HG03066 (cell line): ENCODE data around the gene SLC4A1AP.
"Not testable (repeated sequence)": the region's sequence is repeated elsewhere in the genome, so short reads cannot be mapped to it uniquely, and the experiment has no call there.

Source experiments
- ATAC-seq: cut with Tn5 transposase; IDR thresholded peaks from one replicate; pipeline ENCODE4 v1.9.1; 2021; ENCODE audit warnings: low read depth; ENCODE audit not compliant: unreplicated experiment

Gene SLC4A1AP

DNA sequence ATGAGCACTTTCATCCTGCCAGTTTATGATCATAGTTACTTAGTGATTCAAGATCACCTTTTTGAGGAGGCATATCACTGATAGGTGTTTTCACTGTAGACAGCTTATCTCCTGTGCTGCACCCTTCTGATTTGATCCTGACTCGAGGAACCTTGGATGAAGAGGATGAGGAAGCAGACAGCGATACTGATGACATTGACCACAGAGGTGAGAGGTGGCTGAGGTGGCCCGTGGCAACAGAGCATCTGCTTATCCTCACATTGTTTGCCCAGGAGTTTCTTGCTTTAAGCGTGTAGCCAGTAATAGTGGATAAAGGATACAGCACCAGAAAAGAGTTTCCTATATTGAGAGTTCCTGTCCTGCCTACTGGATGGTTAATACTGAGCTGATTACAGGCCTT lies 16.0 kb upstream of the SLC4A1AP start:
- no peak for ATAC-seq

DNA sequence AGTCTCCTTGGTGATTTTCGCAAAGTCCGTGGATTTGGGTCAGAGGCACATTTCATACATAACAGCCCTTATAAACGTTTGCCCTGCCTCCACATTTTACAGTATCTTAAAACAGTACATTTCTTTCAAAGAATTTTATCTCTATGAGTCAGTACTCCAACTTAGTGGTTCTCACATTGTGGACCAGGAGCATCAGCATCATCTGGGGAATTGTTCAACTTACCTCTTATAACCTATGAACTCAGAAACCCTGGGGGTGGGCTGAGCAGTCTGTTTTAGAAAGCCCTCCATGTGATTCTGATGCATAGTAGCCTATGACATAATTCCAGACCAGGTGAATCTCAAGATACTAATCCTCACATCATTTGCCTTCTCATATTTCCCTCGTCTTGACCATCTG lies 12.6 kb upstream of the SLC4A1AP start:
- no peak for ATAC-seq

DNA sequence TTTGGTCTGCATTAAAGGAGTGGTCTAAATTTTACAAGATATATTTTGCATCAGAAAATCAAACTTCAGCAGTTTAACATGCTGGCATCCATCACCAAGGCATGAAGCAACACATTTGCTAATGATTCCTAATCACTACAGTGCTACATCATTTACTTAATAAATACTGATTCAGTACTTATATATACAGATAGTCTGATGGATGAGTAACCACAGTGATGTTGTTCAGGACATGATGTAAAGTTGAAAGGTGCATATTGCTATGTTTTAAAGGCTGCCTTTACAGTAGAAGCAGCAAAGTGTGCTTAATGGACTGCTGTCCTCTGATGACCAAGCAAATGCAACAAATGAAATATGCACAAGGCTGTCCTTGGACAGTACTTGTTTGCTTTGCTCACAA lies 11.3 kb upstream of the SLC4A1AP start:
- no peak for ATAC-seq

DNA sequence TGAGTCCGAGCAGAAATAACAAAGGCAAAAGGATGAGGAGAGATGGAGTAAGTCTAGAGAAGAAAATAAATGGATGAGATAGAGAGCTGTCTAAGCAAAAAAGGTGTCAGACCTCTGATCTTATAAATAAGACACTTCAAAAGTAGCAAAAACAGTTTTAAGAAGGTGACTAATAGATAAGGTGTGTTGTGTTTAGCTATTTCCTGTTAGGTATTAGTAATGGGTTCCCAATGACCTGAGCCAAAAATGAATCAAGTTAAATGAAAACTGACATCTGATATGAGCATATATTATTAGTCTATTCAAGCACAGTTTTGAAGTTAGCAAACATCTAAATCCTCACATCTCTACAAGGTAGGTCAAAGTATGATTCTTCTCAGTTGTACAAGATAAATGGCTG lies 10.9 kb upstream of the SLC4A1AP start:
- ATAC-seq = no peak

DNA sequence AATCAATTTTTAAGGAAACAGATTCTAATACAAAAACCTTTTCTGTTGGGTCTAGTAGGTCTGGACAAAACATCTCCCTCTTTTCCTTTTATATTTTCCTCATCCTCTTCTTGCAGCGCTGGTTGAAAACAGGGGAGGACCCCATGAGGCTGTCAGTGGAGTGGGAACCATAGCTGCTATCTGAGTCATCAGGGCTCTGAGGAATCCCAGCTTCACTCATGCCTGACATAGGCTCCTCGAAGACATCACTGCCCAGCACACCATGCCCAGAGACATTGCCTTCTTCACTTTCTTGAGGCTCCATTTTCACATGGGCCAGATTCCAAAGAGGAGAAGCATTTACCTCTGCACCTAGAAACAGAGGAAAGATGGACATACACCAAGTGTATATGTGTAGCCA lies 10.3 kb upstream of the SLC4A1AP start:
- ATAC-seq = no peak

DNA sequence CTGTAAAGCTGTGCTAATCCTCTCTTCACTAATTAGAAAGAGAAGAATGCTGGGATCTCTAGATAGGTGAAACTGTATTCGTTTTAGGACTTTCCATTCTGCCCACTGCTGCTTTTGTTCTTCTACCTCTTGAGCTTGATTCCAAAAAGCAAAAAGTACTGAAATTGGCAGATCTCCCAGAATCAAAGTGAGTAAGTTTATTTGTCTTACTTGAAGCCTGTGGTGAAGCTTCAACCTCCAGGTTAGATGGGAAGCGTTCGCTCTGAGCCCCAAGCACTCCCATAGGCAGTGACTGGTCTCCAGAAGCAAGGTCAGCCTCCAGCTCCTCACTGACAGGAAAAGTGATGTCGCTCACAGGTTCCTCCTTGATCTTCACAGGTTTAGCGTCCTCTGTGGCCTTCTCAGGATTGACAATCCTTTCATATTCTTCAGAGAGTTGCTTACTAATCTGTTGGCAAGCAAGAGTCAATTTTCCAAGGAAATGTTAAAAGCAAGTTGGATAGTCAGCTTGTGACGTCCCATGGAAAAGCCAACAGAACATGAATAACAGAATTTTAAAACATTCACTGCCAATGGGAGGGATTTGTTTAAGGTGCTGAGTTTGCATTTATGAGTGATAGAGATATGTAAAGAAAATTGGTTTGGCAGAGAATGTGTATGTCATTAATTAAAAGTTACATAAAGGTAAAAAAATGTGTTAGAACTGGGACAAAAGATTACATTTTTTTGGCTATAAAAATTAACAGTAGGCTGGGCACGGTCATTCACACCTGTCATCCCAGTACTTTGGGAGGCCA lies 8.3 kb upstream of the SLC4A1AP start:
- ATAC-seq = no peak

DNA sequence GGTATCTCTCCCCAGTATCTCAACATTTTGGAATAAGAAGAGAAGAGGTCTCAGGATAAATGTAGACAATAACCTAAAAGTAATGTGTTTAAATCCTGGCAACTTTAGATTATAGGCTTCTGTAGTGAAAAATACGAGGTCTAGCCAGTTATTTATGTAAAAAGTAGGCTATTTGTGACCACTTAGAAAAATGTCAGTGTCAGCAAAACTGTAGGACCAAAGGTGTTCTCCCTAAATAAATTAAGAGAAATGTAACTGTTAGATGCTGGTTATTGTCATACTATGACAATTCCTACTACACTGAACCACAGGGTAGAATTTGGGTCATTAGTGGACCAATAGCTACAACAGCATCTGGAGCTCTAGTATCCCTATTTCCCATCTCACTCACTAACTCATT lies 2.3 kb upstream of the SLC4A1AP start:
- no peak for ATAC-seq

DNA sequence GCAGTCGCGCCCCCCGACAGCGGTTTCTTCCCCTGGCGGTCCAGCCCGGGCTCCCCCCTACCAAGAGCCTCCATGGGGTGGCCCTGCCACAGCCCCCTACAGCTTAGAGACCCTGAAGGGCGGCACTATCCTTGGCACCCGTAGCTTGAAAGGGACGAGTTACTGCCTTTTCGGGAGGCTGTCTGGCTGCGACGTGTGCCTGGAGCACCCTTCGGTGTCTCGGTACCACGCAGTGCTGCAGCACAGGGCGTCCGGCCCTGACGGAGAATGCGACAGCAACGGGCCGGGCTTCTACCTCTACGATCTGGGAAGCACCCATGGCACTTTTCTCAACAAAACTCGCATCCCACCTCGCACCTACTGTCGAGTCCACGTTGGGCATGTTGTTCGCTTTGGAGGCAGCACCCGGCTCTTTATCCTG lies 475 bp downstream of the SLC4A1AP start:
- ATAC-seq = no peak

DNA sequence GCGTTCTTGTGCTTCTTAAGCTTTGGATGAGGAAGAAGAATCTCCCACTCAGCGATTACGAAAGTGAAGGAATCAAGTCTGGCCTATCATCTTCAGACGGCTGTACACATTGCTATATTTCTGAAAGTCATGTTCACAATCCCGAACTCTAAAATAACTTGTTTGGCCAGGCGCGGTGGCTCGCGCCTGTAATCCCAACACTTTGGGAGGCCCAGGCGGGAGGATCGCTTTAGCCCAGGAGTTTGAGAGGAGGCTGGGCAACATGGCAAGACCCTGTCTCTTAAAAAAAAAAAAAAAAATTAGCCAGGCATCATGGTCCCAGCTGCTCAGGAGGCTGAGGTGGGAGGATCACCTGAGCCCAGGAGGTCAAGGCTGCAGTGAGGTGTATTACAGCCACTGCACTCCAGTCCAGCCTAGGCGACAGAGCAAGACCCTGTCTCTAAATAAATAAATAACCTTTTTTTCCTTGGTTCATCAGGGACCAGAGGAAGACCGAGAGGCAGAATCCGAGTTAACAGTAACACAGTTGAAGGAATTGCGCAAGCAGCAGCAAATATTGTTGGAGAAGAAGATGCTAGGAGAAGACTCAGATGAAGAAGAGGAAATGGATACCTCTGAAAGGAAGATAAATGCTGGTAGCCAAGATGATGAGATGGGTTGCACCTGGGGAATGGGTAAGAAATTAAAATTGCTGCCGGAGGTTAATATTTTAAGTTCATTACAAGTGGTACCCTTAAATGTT lies 1.1 kb downstream of the SLC4A1AP start:
- no peak for ATAC-seq

DNA sequence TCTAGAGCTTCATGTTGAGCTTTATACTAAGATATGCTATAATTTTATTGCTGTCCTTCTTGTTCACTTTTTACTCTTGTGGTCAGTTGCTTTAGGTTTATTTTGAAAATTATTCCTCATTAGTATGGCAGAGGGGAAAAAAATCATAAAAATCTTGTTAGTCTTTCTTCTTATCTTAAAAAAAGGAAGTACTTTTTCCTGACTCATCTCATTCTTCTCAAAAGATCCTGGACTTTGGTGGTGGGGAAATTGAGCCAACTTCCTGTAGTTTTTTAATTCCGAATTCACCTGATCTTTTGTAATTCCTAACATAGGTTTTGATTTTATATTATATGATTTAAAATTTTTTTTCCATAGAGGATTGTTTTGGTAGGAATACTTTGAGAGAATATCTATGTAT lies 3.8 kb downstream of the SLC4A1AP start:
- no peak for ATAC-seq

DNA sequence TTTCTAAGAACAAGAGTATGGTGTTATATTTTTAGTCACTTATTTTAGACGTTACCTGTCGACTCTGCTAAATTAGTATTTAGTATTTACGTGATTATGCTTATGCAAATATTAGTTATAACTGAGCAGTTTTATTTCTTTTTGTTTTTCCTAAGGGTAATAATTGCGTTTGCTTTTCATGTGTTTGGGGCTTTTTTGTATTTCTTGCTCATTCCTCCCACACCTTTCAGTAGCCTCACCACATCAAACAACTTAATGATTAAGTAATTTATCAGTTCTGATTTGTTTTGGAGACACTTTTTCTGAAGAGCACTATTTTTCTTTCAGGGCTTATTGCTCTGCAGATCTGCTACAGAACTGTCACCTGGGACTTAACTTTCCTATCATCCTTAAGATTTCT lies 7.5 kb downstream of the SLC4A1AP start:
- no peak for ATAC-seq

DNA sequence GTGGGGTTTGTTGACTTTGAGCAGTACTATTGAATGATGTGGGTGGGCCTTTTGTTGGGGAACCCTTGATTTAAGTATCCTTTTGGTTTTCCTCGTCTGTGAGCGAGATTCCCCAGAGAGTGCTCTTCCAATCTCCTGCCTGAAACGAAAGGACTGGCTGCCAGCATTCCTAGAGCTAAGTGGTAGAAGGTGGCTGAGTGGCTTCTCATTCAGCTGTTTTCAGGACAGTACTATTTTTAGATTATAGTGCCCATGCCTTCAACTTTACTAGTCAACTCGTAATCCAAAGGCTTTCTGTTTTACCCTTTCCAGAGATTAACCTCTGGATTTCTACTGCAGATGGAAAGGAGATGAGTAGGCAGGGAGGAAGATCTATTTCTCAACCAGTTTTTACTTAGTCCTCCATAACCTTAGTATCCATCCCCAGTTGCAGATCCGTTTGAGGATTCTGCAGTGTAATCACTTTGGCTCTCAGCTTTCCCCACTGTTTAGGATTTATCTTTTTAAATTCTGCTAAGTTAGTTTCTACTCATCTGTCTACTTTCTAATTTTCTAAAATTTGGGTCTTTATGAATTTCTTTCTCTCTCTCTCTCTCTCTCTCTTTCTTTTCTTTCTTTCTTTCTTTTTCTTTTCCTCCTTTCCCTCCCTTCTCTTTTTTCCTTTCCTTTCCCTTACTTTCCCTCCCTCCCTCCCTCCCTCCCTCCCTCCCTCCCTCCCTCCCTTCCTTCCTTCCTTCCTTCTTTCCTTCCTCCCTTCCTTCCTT lies 9.2 kb downstream of the SLC4A1AP start:
- ATAC-seq = no peak

DNA sequence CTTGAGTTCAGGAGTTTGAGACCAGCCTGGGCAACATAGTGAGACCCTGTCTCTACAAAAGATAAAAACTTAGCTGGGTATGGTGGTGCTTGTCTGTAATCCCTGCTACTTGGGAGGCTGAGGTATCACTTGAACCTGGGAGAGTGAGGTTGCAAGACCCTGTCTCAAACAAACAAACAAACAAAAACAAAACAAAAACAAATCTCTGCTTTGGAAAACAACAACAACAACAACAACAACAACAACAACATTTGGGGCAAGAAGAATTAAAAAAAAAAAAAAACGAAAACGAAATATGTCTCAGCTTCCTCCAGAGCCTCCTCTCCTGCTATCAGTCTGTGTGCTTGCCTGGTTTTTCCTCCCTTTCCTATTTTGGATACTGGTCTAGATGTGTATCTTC lies 16.9 kb downstream of the SLC4A1AP start:
- no peak for ATAC-seq

DNA sequence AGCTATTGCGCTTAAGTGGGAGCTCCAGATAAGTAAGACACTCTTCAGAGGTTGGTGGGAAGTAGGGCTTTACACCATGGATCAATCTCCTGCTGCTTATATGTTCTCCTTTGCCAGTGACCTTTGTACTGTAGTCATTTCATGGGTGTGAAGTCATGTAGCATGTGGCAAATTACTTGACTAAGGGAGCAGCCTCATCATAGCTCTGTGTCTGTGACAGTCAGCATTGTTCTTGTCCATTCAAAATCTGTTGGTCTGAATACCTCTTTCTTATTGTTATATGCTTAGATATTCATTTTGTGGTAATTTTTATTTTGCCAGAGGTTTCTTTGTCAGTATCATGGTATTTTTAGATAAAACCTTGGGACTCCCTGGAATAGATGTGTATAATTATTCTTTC lies 18.2 kb downstream of the SLC4A1AP start:
- no peak for ATAC-seq

DNA sequence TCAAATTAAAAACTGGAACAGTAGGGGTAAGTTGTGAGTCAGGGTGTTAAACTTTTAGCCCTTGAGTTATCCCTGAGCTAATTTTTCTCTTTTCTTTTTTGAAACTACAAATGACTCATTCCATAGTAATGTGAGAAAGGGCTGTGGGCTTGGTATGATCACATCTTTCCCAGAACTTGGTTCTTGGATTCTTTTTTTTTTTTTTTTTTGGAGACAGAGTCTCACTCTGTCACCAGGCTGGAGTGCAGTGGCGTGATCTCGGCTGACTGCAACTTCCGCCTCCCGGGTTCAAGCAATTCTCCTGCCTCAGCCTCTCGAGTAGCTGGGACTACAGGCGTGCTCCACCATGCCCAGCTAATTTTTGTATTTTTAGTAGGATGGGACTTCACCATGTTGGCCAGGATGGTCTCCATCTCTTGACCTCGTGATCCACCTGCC lies 18.7 kb downstream of the SLC4A1AP start:
- ATAC-seq = not testable (repeated sequence)

DNA sequence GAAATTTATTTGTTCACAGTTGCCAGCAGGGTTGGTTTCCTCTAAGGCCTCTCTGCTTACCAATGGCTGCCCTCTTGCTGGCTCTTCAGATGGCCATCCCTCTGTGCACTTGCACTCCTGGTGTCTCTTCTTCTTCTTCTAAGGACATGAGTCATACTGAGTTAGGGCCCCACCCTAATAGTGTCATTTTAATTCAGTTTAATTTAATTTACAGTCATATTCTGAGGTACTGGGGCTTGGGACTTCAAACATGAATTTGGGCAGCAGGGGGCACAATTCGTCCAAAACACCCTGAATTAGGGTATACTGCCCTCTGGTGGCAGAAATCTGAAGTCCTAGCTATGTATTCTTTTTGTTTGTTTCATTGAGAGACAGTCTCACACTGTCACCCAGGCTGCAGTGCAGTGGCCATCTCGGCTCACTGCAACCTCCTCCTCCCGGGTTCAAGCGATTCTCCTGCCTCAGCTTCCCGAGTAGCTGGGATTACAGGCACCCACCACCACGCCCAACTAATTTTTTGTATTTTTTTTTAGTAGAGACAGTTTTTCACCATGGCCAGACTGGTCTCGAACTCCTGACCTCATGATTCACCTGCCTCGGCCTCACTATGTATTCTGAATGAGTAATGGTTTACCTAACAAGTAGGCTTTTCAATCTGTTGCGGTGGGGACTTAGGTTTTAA lies 19.8 kb downstream of the SLC4A1AP start:
- no peak for ATAC-seq

DNA sequence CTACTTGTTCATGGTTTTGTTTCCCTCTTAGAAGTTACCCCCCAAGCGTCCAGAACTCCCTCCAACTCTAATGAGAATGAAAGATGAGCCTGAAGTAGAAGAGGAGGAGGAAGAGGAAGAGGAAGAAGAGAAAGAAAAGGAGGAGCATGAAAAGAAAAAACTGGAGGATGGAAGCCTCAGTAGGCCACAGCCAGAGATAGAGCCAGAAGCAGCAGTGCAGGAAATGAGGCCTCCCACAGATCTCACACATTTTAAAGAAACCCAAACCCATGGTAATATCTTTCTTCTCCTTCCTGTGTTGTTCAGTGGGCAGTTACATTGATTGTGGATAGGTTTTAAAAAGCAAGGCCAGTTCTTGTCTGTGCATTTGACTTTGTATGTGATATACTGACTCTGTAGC lies 21.3 kb downstream of the SLC4A1AP start:
- ATAC-seq = not testable (repeated sequence)

DNA sequence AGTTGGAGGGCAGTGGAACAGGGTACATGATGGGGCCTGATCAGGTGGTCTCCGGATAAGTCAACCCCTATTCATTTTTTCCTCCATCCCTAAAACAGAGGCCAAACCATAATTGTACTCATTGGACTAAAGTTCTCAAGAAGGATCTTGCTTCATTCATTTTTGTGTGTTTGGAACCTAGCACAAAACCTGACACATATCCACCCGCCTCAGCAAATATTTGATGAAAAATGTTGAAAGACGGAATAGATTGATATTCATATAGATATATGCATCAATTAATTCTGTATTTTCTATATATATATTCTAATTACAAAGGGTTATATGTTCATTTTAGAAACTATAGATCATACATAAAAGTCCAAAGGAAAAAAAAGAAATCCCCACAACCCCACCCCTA lies 21.9 kb downstream of the SLC4A1AP start:
- no peak for ATAC-seq

DNA sequence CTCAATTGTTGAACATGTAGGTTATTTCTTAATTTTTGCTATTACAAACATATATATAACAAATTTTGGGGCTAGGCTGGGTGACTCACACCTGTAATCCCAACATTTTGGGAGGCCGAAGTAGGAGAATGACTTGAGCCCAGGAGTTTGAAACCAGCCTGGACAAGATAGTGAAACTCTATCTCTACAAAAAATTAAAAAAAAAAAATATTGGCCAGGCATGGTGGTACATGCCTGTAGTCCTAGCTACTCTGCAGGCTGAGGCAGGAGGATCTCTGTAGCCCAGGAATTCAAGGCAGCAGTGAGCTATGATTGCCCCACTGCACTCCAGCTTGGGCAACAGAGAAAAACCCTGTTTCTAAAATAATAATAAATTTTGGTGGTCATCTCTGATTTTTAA lies 23.5 kb downstream of the SLC4A1AP start:
- no peak for ATAC-seq

DNA sequence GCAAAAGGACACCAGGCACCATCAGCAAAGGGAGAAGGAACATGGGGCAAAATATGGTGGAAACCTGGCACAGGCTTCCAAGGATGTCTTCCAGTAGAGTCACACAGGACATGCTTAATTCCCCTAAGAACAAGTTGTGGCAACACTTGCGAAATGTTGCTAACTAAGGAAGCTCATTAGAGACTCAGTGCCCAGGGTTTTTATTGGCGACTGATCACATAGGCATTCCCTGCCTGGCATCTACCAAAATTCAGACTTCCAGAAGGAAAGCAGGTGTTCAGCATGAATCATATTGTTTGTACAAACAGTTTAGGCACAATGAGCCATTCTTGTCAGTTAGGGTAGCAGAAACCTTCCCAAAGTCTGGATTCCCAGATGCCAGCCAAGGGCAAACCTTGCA lies 25.7 kb downstream of the SLC4A1AP start:
- no peak for ATAC-seq

DNA sequence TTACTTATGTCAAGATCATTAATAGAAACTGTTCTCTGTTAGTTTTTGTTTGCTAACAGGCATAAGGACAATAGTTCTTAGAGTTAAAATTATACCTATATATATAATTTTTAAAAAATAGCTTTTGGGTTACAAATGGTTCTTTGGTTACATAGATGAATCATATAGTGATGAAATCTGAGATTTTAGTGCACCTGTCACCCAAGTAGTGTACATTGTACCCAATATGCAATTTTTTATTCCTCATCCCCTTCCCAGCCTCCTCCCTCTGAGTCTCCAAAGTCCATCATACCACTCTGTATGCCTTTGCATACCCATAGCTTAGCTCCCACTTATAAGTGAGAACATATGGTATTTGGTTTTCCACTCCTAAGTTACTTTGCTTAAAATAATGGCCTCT lies 26.4 kb downstream of the SLC4A1AP start:
- ATAC-seq = no peak
